Spinal cord (tissue), 10 donors: ENCODE data around the gene CELF4. TPM values are rescaled to one million over a fixed set of nuclear protein-coding genes. Genes with fewer than 3 reads are reported as not detected.

Experiments
- DNase-seq, 6 donors: peaks; one replicate each; pipeline versions ENCODE4 v3.0.0 to v3.0.0-alpha.2; 2013 to 2015; ENCODE audit warnings: low spot score in 6 of 6, low read depth in 4 of 6
- H3K27ac ChIP-seq: one replicate; pipeline ENCODE4 v1.5.1; 2013; ENCODE audit warnings: low read depth, low read length, control low read depth
- H3K27me3 ChIP-seq: one replicate; pipeline ENCODE4 v1.6.1; 2013; ENCODE audit warnings: low read length; ENCODE audit not compliant: control insufficient read depth, insufficient read depth
- H3K36me3 ChIP-seq: one replicate; pipeline ENCODE4 v1.6.1; 2013; ENCODE audit warnings: low read length; ENCODE audit not compliant: control insufficient read depth, insufficient read depth
- H3K4me1 ChIP-seq: one replicate; pipeline ENCODE4 v1.6.1; 2013; ENCODE audit warnings: low read length; ENCODE audit not compliant: control insufficient read depth, insufficient read depth
- H3K4me3 ChIP-seq: one replicate; pipeline ENCODE4 v1.5.1; 2013; ENCODE audit warnings: low read depth, low read length, control low read depth
- H3K9me3 ChIP-seq: one replicate; pipeline ENCODE4 v1.6.1; 2013; ENCODE audit warnings: low read length; ENCODE audit not compliant: control insufficient read depth, insufficient read depth
- WGBS: methylation state at CpG from one replicate; pipeline ENCODE4 v1.1.5; 2013; ENCODE audit warnings: missing lambda C conversion rate; ENCODE audit not compliant: insufficient coverage; 5-methylcytosine and 5-hydroxymethylcytosine counted together
- polyA plus RNA-seq, 2 donors: library from polyadenylated mRNA; unstranded; fragments of 120-200 nt; gene quantifications; one replicate each; pipeline ENCODE4 v1.2.1, GENCODE V29; 2013; ENCODE audit not compliant: insufficient read length in 2 of 2
- total RNA-seq, 2 donors: library from RNA; depleted of rRNA in 1 of 2; stranded (reverse); fragments of 120-200 nt in 1 of 2; fragments of >200 nt in 1 of 2; gene quantifications; one replicate each; pipeline versions ENCODE4 v1.2.3 to v1.2.4, GENCODE V29; 2013 to 2014
- donor health status: healthy.

The CELF4 gene
- total and polyA plus RNA-seq, 4 donors, result 26.6 to 139 (median 89.9) TPM

- H3K9me3 ChIP-seq, result no peaks in the 10 kb centered on the region
- H3K4me3 ChIP-seq, result no peak overlapping the region
- peaks cover 54% of the 10 kb centered on the region for H3K4me1 ChIP-seq
- no peak overlapping the region for H3K27ac ChIP-seq
- peaks cover 6% of the 10 kb centered on the region for H3K36me3 ChIP-seq
- H3K27me3 ChIP-seq, result peaks cover 6% of the 10 kb centered on the region
- DNase-seq, result no peak
- 89% methylated on average over 4 of the region's 4 CpGs for WGBS
These were observed 174.4 kb downstream of the CELF4 start for GRCh38 chr18:37391156-37391555.

- no peak overlapping the region for H3K27ac ChIP-seq
- no peak for DNase-seq
- peaks cover 54% of the 10 kb centered on the region for H3K4me1 ChIP-seq
- peaks cover 6% of the 10 kb centered on the region for H3K36me3 ChIP-seq
- no peaks in the 10 kb centered on the region for H3K9me3 ChIP-seq
- no peak overlapping the region for H3K4me3 ChIP-seq
- H3K27me3 ChIP-seq, result peaks cover 6% of the 10 kb centered on the region
- WGBS, result 88% methylated on average over 11 of the region's 11 CpGs
These were observed 174.9 kb downstream of the CELF4 start for GRCh38 chr18:37390687-37391086.

GRCh38 chr18:37389684-37390368 is 175.8 kb downstream of the CELF4 start:
- Histone ChIP-seq H3K4me1 (peaks cover 46% of the 10 kb centered on the region), H3K27ac (no peak overlapping the region), H3K9me3 (no peaks in the 10 kb centered on the region), H3K27me3 (peaks cover 4% of the 10 kb centered on the region), H3K4me3 (no peak overlapping the region), H3K36me3 (peaks cover 6% of the 10 kb centered on the region)
- no peak for DNase-seq
- WGBS, result 95% methylated on average over 16 of the region's 19 CpGs

- Histone ChIP-seq H3K9me3 (no peaks in the 10 kb centered on the region), H3K27me3 (peaks cover 4% of the 10 kb centered on the region), H3K4me3 (no peak overlapping the region), H3K36me3 (peaks cover 6% of the 10 kb centered on the region), H3K4me1 (peaks cover 46% of the 10 kb centered on the region), H3K27ac (no peak overlapping the region)
- DNase-seq, result no peak
- 75% methylated on average over 2 of the region's 5 CpGs for WGBS
These were observed 176.6 kb downstream of the CELF4 start for GRCh38 chr18:37389041-37389440.

GRCh38 chr18:37388413-37388812 is 177.2 kb downstream of the CELF4 start:
- DNase-seq, result no peak
- no peaks in the 10 kb centered on the region for H3K9me3 ChIP-seq
- H3K4me1 ChIP-seq, result peaks cover 46% of the 10 kb centered on the region
- WGBS, result 78% methylated on average over 2 of the region's 5 CpGs
- no peak overlapping the region for H3K27ac ChIP-seq
- no peak overlapping the region for H3K4me3 ChIP-seq
- H3K36me3 ChIP-seq, result peaks cover 6% of the 10 kb centered on the region
- H3K27me3 ChIP-seq, result peaks cover 4% of the 10 kb centered on the region

- DNase-seq, result peak in 2 of 6 donors; percentile 38 to 63
- Histone ChIP-seq H3K36me3 (peaks cover 6% of the 10 kb centered on the region), H3K4me3 (no peak overlapping the region), H3K27ac (no peak overlapping the region), H3K4me1 (peaks cover 36% of the 10 kb centered on the region), H3K9me3 (no peaks in the 10 kb centered on the region), H3K27me3 (no peaks in the 10 kb centered on the region)
- WGBS, result 81% methylated on average over 5 of the region's 9 CpGs
These were observed 179.5 kb downstream of the CELF4 start for GRCh38 chr18:37385846-37386778.

- peaks cover 3% of the 10 kb centered on the region for H3K27me3 ChIP-seq
- peaks cover 6% of the 10 kb centered on the region for H3K36me3 ChIP-seq
- no peak overlapping the region for H3K4me3 ChIP-seq
- H3K27ac ChIP-seq, result no peak overlapping the region
- WGBS, result 27% methylated on average over 9 of the region's 17 CpGs
- DNase-seq, result peak in 2 of 6 donors; percentile 44 to 53
- no peaks in the 10 kb centered on the region for H3K9me3 ChIP-seq
- peaks cover 26% of the 10 kb centered on the region for H3K4me1 ChIP-seq
These were observed 181.6 kb downstream of the CELF4 start for GRCh38 chr18:37383846-37384595.

GRCh38 chr18:37383036-37383785 is 182.4 kb downstream of the CELF4 start:
- no peak overlapping the region for H3K27ac ChIP-seq
- 70% methylated on average over 5 of the region's 8 CpGs for WGBS
- peak in 2 of 6 donors; percentile 34 to 81 for DNase-seq
- H3K27me3 ChIP-seq, result peaks cover 3% of the 10 kb centered on the region
- no peak overlapping the region for H3K4me3 ChIP-seq
- no peaks in the 10 kb centered on the region for H3K9me3 ChIP-seq
- peaks cover 6% of the 10 kb centered on the region for H3K36me3 ChIP-seq
- H3K4me1 ChIP-seq, result peaks cover 29% of the 10 kb centered on the region

GRCh38 chr18:37381554-37381953 is 184.0 kb downstream of the CELF4 start:
- 75% methylated on average over 1 of the region's 2 CpGs for WGBS
- Histone ChIP-seq H3K27ac (no peak overlapping the region), H3K27me3 (peaks cover 12% of the 10 kb centered on the region), H3K4me1 (peaks cover 38% of the 10 kb centered on the region), H3K4me3 (no peak overlapping the region), H3K36me3 (no peaks in the 10 kb centered on the region), H3K9me3 (no peaks in the 10 kb centered on the region)
- no peak for DNase-seq
